Adrenal gland (tissue), 5 donors: ENCODE data around the gene ACOT6.

Experiments
- CTCF ChIP-seq, 6 experiments: fragments of 450-650 bp in 4 of 6; fragments of 200-600 bp in 2 of 6; sonication (generic) in 1 of 6; IDR thresholded peaks; 1 replicate in 5 of 6; 2 replicates in 1 of 6; pipeline versions ENCODE4 v1.5.1 to v1.8.0; 2016 to 2021; ENCODE audit warnings: antibody characterized with exemption in 6 of 6, mild to moderate bottlenecking in 2 of 6, moderate library complexity in 1 of 6
- POLR2A ChIP-seq, 2 donors: fragments of 450-650 bp; IDR thresholded peaks; one replicate each; pipeline ENCODE4 v1.6.1; 2017; ENCODE audit warnings: antibody characterized with exemption in 2 of 2, mild to moderate bottlenecking in 2 of 2, moderate library complexity in 1 of 2
- donor health status: DM: no; HTN: no; CAD: no.

- TF ChIP-seq POLR2A (IDR thresholded peaks at IDR 0.05): no peak
- TF ChIP-seq CTCF (IDR thresholded peaks at IDR 0.05): no peak
Measured at GRCh38 chr14:73602994-73603393, 9.3 kb upstream of the ACOT6 start.
